NCI-H2171 (cell line): Measurements from ENCODE around the gene PRICKLE1.
"Not testable (repeated sequence)": the region's sequence is repeated elsewhere in the genome, so short reads cannot be mapped to it uniquely, and the experiment has no call there.

ENCODE experiments used
- DNase-seq: peaks from one replicate; lab custom pipeline; 2025; lab: John Stamatoyannopoulos, UW

PRICKLE1 gene

DNA sequence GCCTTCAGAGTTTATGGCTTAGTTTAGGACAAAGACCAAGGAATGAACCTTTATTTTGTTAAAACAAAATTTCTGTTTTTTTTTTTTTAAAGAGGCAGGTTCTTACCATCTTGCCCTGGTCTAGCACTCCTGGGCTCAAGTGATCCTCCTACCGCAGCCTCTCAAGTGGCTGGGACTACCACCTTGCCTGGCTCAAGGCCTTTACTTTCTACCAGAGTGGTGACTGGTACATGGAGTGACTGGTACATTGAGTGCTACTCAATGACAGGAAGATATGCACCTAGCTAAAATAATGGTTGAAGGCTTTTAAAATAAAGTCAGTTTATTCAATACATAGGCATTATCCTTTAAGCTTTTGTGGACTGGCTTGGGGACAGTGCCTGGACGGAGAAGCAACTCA, 32.6 kb downstream of the PRICKLE1 start:
- no peak for DNase-seq

- DNase-seq: no peak
Measured at GRCh38 chr12:42552822-42553221, 36.7 kb downstream of the PRICKLE1 start.

- DNase-seq: no peak
Measured at GRCh38 chr12:42550800-42551199, 38.7 kb downstream of the PRICKLE1 start.

DNA sequence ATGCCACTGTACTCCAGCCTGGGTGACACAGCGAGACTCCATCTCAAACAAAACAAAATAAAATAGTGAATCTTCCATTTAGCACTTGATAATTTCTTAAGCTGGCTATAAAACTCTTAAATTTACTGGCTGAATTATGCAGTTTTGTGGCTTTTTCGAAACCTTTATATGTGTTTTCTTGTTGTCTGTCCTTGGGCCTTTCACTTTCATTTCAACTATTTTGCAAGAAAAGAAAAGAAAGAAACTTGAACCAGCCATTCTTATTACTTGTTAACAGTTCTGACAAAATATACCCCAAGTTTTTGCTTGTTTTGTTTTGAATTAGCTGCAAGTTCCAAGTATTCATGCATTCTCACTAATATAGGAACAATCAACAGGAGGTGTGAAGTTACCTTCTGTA, 42.8 kb downstream of the PRICKLE1 start:
- no peak for DNase-seq

GRCh38 chr12:42541965-42542364, 47.6 kb downstream of the PRICKLE1 start:
- no peak for DNase-seq

GRCh38 chr12:42541308-42541707, 48.2 kb downstream of the PRICKLE1 start:
- not testable (repeated sequence) for DNase-seq

DNA sequence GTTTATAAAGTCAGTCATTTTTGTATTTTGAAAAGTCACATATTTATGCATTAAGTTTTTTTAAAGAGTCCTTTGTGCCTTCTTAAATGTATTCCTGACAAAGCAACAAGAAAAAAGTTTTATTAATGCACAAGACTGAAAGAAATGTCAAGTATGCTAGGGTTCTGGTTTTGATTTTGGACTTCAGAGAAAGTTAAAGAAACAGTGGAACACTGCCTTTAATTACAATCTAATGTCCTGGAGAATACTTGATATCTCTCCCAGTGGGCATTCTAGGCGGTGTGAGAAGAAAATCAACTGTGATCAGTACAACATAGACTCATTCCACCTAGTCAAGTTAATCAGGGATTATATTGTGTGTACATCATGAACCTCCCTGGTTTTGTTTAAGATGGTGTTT, 49.9 kb downstream of the PRICKLE1 start:
- no peak for DNase-seq

DNA sequence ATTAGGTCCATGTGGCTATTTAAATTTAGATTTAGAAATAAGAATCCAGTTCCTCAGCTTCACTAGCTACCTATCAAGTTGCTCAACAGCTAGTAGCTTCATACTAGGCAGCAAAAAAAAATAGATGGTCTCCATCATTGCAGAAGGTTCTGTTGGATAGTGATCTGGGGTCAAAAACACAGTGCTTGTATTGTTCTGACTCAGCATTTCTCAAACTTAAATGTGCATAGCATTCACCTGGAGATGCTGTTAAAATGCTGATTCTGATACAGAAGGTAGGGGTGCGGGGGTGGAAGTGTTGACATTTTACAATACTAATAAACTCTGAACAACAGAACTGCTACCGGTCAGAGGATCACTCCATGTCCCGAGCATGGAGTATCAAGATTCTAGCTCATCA, 51.3 kb downstream of the PRICKLE1 start:
- no peak for DNase-seq

GRCh38 chr12:42534184-42534838, 55.2 kb downstream of the PRICKLE1 start:
- no peak for DNase-seq

GRCh38 chr12:42530284-42530683, 59.3 kb downstream of the PRICKLE1 start:
- no peak for DNase-seq

- no peak for DNase-seq
Measured at GRCh38 chr12:42525444-42525843, 64.1 kb downstream of the PRICKLE1 start.

DNA sequence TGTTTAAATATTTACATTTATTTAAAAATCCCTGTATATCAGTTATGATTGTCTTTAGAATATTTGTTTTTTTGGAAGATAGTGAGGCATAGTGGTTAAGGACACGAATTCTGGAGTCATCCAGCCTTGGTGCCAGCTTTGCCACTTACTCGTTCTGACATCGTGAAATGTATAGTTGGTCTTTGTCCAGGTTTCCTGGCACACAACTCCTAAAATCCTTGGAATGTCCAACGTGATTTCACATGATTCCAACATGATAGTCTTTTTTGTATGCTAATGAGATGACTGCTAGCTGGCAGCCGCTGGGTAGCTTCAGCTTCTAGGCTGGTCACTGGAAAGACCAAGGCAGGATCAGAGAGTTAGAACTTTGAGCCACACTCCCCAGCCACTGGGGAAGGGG, 64.8 kb downstream of the PRICKLE1 start:
- no peak for DNase-seq

GRCh38 chr12:42516573-42516972, 73.0 kb downstream of the PRICKLE1 start:
- no peak for DNase-seq

DNA sequence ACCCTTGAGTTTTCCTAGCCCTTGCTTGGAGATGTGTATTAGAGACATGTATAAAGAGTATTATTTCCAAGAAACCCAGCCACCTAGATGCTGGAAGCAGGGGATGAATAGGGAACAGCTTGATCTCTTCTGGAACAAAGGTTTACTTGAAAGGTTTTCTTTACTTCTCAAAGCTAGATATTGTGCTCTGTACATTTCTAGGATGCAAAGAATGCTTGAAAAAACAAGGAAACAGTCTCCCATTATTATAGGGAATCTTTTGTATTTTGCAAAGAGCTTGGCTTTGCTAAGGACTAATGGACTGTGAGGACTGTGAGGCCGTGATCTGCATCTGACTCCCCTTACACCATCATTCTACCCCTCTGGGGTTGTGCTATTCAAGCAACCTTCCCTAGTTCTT, 77.9 kb downstream of the PRICKLE1 start:
- DNase-seq: no peak

DNA sequence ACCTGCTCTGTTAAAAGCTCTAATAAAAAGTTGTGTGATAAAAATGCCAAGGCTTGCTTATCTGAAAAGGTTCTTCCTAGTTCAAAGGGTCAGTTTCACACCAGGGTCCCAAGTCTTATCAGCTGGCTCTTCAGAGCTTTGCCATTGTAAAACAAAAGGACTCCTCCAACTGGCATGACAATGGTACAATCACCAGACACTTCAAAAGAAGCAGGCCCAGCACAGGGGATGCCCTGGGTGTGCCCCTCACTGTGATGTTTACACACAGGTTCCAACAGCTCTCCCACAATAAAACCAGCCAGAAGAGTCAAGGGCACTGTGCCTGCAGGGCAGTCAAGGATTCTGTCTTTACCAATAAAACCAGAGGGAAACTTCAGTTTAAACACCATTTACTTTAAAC, 78.7 kb downstream of the PRICKLE1 start:
- no peak for DNase-seq

- no peak for DNase-seq
Measured at GRCh38 chr12:42508913-42509460, 80.6 kb downstream of the PRICKLE1 start.

GRCh38 chr12:42507565-42507964, 82.0 kb downstream of the PRICKLE1 start:
- DNase-seq: peak; percentile 48

DNA sequence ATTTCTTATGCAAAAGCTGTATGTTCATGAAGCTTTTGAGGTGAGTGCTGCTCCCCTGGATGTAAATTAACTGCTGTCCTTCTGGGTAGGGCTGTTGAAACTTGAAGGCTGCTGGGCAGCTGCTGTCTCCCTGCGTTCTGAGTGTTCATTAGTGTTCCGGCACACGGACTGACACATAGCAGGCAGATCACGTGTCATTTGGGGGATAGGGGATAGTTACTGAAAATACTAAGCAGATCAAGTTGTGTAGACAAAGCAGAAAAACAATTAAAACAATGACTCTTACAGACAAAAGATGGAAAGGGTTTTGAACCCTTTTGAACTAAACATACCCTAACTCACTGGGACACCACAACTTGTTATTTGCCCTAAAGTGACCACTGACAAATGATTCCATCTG, 82.5 kb downstream of the PRICKLE1 start:
- DNase-seq: no peak

DNA sequence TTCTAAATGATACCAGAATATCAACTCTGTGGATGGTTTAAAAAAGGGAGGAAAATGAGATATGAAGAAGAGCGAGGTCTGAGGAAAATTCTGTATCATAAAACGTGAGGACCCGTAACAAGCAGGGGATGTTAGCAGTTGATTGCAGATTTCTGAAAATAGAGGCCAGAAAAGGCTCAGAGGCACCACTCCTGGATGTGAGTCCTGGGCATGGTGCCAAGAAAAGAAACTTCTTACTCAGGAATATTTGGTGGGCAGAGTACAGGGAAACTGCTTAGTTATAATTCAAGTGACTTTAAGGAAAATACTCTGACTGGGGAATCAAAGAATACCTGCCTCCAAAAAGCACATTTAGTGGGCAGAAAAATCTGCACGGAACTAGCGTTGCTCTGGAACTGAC, 85.5 kb downstream of the PRICKLE1 start:
- DNase-seq: peak; percentile 3

DNA sequence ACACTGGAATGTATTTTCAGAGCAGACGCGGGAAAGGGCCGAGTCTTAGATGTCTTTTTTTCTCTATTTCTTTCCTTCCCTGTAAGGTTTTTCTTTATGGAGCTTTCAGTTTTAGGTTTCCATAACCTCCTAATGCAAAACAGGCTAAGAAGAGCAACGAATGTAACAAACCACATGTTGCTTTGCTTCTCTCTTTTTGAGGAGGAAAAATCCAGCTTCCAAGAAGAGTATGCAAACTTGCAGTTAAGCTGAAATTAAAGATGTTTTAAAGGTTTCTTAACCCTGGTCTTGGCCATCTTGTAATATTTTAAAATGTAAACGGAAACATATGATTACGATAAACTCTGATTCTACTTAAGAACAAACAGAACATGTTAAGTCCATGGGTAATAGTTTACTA, 86.9 kb downstream of the PRICKLE1 start:
- DNase-seq: no peak

DNA sequence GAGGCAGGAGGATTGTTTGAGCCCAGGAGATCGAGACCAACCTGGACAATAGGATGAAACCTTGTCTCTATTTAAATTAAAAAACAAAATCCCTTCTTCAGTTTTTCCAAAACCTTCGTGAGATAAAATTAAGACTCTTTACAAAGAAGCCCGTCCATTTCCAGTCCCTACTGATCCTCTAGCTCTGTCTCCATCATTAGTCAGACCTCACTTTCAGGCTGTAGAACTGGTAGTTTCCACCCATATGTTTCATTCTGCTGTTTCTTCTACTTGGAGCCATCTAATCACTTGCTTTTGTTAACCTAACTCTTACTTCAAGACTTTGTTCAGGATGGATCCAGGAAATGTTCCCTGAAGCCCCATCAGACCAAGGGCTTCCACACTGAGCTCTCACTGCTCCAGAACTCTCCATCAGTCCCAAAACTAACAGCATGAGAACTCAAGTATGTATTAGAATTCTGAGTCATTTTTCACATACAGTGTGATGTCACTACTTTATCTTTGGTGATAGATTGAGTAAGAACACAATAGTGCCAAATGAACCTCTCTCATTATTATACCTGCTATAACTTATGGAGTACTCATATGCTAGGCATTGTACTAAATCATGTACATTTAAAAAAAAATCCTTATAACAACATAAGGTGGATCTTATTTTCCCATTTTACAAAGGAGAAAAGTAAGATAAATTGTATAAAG, 90.8 kb downstream of the PRICKLE1 start:
- DNase-seq: no peak

DNA sequence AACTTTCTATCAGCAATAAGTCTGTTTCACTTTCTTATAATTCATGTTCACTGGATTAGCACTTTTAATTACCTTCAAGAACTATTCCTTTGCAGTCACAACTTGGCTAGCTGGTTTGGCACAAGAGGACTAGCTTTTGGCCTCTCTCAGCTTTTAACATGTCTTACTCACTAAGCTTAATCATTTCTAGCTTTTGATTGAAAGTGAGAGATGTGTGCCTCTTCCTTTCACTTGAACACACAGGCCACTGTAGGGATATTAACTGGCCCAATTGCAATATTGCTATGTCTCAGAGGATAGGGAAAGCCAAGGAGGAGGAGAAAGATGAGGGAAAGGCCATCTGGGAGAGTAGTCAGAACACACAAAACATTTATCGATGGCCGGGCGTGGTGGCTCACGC, 92.7 kb downstream of the PRICKLE1 start:
- no peak for DNase-seq

- no peak for DNase-seq
Measured at GRCh38 chr12:42495244-42495643, 94.3 kb downstream of the PRICKLE1 start.

- DNase-seq: no peak
Measured at GRCh38 chr12:42492267-42492666, 97.3 kb downstream of the PRICKLE1 start.
